GM06990 (cell line): ENCODE results near the gene GTSF1L.
A peak's percentile ranks its signal among the peaks of the same experiment; 100 is the strongest.

Experiments used
- DNase-seq: peaks from one replicate; pipeline ENCODE4 v3.0.0-alpha.2; 2011; ENCODE audit not compliant: insufficient read length; ENCODE audit errors: extremely low read depth
- H3K27me3 ChIP-seq: replicated peaks from 2 replicates; pipeline ENCODE4 v1.6.0; 2011; ENCODE audit warnings: low read length; ENCODE audit not compliant: control insufficient read depth, insufficient read depth
- H3K36me3 ChIP-seq: 2 replicates; pipeline ENCODE4 v1.5.1; 2011; ENCODE audit warnings: low read length; ENCODE audit not compliant: control insufficient read depth, insufficient read depth
- H3K4me3 ChIP-seq: replicated peaks from 2 replicates; pipeline ENCODE4 v1.5.1; 2011; ENCODE audit warnings: low read depth, mild to moderate bottlenecking, control low read depth, low read length
- TF ChIP-seq, protein P1 (sequence below): IDR thresholded peaks from 2 replicates; pipeline ENCODE4 v1.5.1; 2011; ENCODE audit warnings: low read length, control low read depth, mild to moderate bottlenecking, inconsistent platforms; ENCODE audit not compliant: insufficient read depth, poor library complexity, severe bottlenecking

The GTSF1L gene

DNA sequence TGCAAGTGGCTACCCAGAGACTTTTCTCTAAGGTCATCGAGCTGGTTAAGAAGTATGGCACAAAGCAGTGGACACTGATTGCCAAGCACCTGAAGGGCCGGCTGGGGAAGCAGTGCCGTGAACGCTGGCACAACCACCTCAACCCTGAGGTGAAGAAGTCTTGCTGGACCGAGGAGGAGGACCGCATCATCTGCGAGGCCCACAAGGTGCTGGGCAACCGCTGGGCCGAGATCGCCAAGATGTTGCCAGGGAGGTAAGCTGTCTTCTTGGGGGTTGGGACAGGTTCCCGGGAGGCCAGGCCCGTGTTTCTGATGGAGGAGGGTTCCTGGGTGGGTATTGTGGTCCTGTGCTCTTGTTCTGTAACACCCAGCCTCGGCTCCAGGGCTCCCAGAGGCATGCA, 40.0 kb downstream of the GTSF1L start:
- TF ChIP-seq, protein P1, sequence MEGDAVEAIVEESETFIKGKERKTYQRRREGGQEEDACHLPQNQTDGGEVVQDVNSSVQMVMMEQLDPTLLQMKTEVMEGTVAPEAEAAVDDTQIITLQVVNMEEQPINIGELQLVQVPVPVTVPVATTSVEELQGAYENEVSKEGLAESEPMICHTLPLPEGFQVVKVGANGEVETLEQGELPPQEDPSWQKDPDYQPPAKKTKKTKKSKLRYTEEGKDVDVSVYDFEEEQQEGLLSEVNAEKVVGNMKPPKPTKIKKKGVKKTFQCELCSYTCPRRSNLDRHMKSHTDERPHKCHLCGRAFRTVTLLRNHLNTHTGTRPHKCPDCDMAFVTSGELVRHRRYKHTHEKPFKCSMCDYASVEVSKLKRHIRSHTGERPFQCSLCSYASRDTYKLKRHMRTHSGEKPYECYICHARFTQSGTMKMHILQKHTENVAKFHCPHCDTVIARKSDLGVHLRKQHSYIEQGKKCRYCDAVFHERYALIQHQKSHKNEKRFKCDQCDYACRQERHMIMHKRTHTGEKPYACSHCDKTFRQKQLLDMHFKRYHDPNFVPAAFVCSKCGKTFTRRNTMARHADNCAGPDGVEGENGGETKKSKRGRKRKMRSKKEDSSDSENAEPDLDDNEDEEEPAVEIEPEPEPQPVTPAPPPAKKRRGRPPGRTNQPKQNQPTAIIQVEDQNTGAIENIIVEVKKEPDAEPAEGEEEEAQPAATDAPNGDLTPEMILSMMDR: no peak
- H3K36me3 ChIP-seq: peaks cover 19% of the 10 kb centered on the region

DNA sequence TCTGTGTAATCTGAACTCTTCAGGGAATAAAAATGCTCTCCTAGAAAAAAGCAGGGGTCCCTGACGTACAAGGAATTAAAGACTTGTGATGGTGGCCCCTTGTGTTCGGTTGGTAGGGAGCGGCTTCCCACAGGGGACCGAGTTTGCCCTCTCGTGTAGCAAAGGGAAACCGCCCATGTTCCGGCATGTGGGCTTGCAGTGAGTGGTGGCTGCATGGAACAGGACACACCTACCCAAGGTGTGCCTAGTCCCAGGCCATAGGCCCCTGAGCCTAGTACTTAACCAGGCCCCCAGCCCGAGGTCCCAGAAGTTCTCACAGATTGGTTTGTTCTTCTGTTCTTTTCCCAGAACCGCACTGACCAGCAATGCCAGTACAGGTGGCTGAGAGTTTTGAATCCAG, 44.4 kb downstream of the GTSF1L start:
- DNase-seq: no peak
- Histone ChIP-seq H3K36me3 (peaks cover 11% of the 10 kb centered on the region), H3K4me3 (peak overlapping the region; percentile 2), H3K27me3 (no peaks in the 10 kb centered on the region)
- TF ChIP-seq, protein P1: no peak

More for the DNA sequence above, 40.0 kb downstream of the GTSF1L start:
- no peak overlapping the region for H3K4me3 ChIP-seq
- no peak for DNase-seq
- no peaks in the 10 kb centered on the region for H3K27me3 ChIP-seq

DNA sequence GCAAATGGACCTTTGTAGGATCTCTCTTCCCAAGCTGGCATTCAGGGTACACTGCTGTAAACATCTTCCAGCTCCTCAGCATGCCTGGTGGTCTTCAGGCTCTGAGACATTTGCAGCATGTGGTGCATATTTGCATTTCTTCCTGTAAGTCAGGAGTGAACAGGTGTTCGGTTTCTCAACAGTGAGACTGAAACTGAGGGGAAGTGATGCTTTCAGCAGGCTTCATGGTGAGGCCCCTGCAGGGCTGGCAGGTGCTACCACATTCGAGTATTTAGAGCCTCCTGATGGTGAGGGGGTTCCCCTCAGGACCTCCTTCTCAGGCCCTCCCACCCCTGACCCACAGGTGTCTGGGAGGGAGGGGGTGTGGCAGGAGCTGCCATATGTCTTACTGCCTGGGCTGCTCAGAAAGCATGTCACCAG, 44.8 kb downstream of the GTSF1L start:
- Histone ChIP-seq H3K4me3 (peak overlapping the region; percentile 55), H3K36me3 (peaks cover 11% of the 10 kb centered on the region), H3K27me3 (no peaks in the 10 kb centered on the region)
- TF ChIP-seq, protein P1: no peak
- peak; percentile 86 for DNase-seq

DNA sequence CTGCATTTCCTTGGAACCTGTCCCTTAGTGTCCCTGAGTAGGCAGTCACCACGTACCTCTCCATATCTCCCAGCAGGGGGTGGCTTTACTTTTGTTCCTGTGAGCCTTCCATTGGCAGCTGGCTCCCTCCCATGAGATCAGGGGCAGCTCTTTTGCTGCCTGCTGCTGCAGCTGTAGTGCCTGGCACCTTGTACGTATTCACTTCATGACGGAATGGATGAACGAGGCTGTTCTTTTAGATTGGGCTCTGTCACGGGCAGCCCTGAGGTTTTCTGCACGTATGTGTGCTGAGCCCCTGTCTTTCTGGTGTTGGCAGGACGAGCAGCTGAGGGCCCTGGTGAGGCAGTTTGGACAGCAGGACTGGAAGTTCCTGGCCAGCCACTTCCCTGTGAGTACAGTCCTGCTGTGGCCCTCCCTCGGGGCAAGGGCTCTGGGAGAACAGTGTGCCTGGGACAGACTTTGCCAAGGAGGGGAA, 45.3 kb downstream of the GTSF1L start:
- peak; percentile 56 for DNase-seq
- TF ChIP-seq, protein P1: peak; percentile 38
- Histone ChIP-seq H3K27me3 (no peaks in the 10 kb centered on the region), H3K36me3 (peaks cover 9% of the 10 kb centered on the region), H3K4me3 (peak overlapping the region; percentile 55)

DNA sequence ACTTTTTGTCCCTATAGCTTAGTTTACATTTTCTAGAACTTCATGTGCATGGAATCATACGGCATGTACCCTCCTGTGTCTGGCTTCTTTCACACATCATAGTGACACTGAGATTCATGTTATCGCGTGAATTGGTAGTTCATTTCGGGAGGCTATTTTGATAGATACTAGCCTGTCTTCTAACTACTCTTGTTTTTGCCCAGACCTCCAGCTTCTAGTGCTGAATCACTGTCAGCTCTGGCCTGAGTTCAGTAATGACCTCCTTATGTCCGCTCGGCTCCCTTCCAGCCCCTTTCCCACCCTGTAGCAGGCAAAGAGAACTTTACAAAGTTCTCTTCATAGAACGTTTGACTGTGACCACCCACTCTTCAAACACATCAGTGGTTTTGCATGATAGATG, 45.8 kb downstream of the GTSF1L start:
- H3K36me3 ChIP-seq: peaks cover 8% of the 10 kb centered on the region
- H3K27me3 ChIP-seq: no peaks in the 10 kb centered on the region
- TF ChIP-seq, protein P1: no peak
- peak; percentile 35 for DNase-seq
- peak overlapping the region; percentile 55 for H3K4me3 ChIP-seq

DNA sequence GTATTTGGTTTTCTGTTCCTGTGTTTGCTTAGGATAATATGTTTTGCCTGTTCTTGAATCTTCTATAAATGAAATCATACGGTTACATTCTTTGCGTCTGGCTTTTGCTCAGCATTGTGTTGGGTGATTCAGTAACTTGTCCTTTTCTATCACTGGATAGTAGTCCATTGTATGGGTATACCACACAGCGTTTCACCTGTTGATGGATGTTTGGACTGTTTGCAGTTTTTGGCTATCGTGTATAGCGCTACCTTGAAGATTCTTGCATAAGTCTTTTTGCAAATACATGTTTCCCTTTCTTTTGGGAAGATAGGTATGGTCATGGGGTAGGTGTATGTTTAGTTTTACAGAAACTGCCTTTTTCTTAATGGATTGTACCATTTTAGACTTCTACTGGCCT, 50.4 kb downstream of the GTSF1L start:
- no peak for DNase-seq
- Histone ChIP-seq H3K4me3 (no peak overlapping the region), H3K36me3 (peaks cover 4% of the 10 kb centered on the region), H3K27me3 (no peaks in the 10 kb centered on the region)
- TF ChIP-seq, protein P1: no peak
